Caco-2 (cell line): ENCODE results near the gene TWIST2. TPM values are rescaled to one million over a fixed set of nuclear protein-coding genes. Genes with fewer than 3 reads are reported as not detected.

Experiments used
- BruUV-seq: library from RNA; stranded (reverse); fragments of 400-500 nt; replicated peaks from 2 replicates; lab custom pipeline; 2021; lab: Mats Ljungman, UMichigan
- CTCF ChIA-PET: fragments of 300-600 bp; sonication (Branson Sonifier 250); formaldehyde crosslinking; loops from one replicate; lab custom pipeline; 2022; ENCODE audit warnings: antibody characterized with exemption; lab: Charles Lee
- POLR2A ChIA-PET: fragments of 300-600 bp; sonication (Branson Sonifier 250); formaldehyde crosslinking; loops from one replicate; lab custom pipeline; 2022; ENCODE audit warnings: antibody characterized with exemption; lab: Charles Lee
- DNase-seq, 2 experiments: peaks; one replicate each; pipeline versions ENCODE4 v3.0.0 to v3.0.0-alpha.2; 2020 to 2022
- H3K27me3 ChIP-seq: replicated peaks from 2 replicates; pipeline ENCODE4 v1.6.0; 2011; ENCODE audit warnings: low read length; ENCODE audit not compliant: control insufficient read depth, insufficient read depth
- H3K36me3 ChIP-seq: 2 replicates; pipeline ENCODE4 v1.5.1; 2011; ENCODE audit warnings: low read length; ENCODE audit not compliant: control insufficient read depth, insufficient read depth
- H3K4me1 ChIP-seq: fragments of 250-450 bp; sonication (Bioruptor Pico); 2 replicates; pipeline ENCODE4 v1.5.1; 2020; ENCODE audit warnings: mild to moderate bottlenecking
- H3K4me3 ChIP-seq: 2 replicates; pipeline ENCODE4 v1.5.1; 2011; ENCODE audit warnings: low read depth, mild to moderate bottlenecking, control low read depth, low read length
- H3K9me3 ChIP-seq: fragments of 250-450 bp; sonication (Bioruptor Pico); 2 replicates; pipeline ENCODE4 v1.5.1; 2020; ENCODE audit warnings: mild to moderate bottlenecking, moderate library complexity
- H3K27ac Mint-ChIP-seq: one replicate; pipeline ENCODE4 v1.8.0; 2022; ENCODE audit warnings: mixed read lengths; ENCODE audit not compliant: unreplicated experiment
- H3K27me3 Mint-ChIP-seq: one replicate; pipeline ENCODE4 v1.8.0; 2022; ENCODE audit warnings: mixed read lengths; ENCODE audit not compliant: insufficient read depth, unreplicated experiment
- H3K36me3 Mint-ChIP-seq: one replicate; pipeline ENCODE4 v1.8.0; 2022; ENCODE audit warnings: mild to moderate bottlenecking, mixed read lengths; ENCODE audit not compliant: insufficient read depth, unreplicated experiment
- H3K4me1 Mint-ChIP-seq: one replicate; pipeline ENCODE4 v1.8.0; 2022; ENCODE audit warnings: low read depth, mixed read lengths; ENCODE audit not compliant: unreplicated experiment
- H3K4me3 Mint-ChIP-seq: one replicate; pipeline ENCODE4 v1.8.0; 2022; ENCODE audit warnings: mild to moderate bottlenecking, moderate library complexity, mixed read lengths; ENCODE audit not compliant: unreplicated experiment
- H3K9me3 Mint-ChIP-seq: one replicate; pipeline ENCODE4 v1.8.0; 2022; ENCODE audit warnings: mixed read lengths; ENCODE audit not compliant: unreplicated experiment
- intact Hi-C: fragments of 100-400 bp; cut with micrococcal nuclease; formaldehyde crosslinking; loops from one replicate; pipeline ENCODE4 v1.10.0; 2022; ENCODE audit not compliant: unreplicated experiment
- total RNA-seq: library from RNA; stranded (reverse); gene quantifications from 2 replicates; pipeline ENCODE4 v1.2.3, GENCODE V29; 2022
- TF ChIP-seq, protein P1 (sequence below), 2 experiments: fragments of 200-600 bp in 1 of 2; IDR thresholded peaks; 1 replicate in 1 of 2; 2 replicates in 1 of 2; pipeline versions ENCODE4 v1.5.1 to v1.8.0; 2011 to 2022; ENCODE audit warnings: antibody characterized with exemption in 1 of 2, control low read depth in 1 of 2, inconsistent platforms in 1 of 2, low read depth in 1 of 2, low read length in 1 of 2, mild to moderate bottlenecking in 1 of 2, moderate library complexity in 1 of 2; ENCODE audit not compliant: insufficient read depth in 1 of 2, severe bottlenecking in 1 of 2, unreplicated experiment in 1 of 2

The TWIST2 gene
- total RNA-seq, 1 experiment from 2014 or later = not detected

DNA sequence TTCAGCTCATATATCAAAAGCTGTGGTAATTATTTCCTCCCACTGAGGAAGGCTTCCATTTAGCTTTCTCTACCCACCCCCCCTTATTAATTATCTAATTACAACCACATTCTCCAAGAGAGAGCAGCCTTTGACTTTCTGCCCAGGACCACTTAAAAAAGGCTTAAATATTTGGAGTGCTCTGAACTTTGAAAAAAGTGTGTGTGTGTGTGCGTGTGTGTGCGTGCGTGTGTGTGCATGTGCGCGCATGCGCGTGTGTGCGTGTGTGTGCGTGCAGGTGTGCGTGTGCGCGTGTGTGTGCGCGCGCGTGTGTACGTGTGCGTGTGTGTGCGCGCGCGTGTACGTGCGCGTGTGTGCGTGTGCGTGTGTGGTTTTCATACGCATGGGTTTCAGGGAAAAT, 57.8 kb downstream of the TWIST2 start:
- Mint-ChIP-seq H3K27me3 (no peaks in the 10 kb centered on the region), H3K4me1 (no peaks in the 10 kb centered on the region), H3K9me3 (peaks cover 6% of the 10 kb centered on the region), H3K36me3 (no peaks in the 10 kb centered on the region), H3K27ac (no peak overlapping the region), H3K4me3 (no peak overlapping the region)
- H3K4me3 ChIP-seq = no peak overlapping the region
- intact Hi-C loops = no loop called here
- POLR2A ChIA-PET = no interaction called here
- BruUV-seq = no TSS peak
- no peaks in the 10 kb centered on the region for H3K9me3 ChIP-seq
- H3K36me3 ChIP-seq = no peaks in the 10 kb centered on the region
- DNase-seq = no peak
- H3K4me1 ChIP-seq = no peaks in the 10 kb centered on the region
- TF ChIP-seq, protein P1, sequence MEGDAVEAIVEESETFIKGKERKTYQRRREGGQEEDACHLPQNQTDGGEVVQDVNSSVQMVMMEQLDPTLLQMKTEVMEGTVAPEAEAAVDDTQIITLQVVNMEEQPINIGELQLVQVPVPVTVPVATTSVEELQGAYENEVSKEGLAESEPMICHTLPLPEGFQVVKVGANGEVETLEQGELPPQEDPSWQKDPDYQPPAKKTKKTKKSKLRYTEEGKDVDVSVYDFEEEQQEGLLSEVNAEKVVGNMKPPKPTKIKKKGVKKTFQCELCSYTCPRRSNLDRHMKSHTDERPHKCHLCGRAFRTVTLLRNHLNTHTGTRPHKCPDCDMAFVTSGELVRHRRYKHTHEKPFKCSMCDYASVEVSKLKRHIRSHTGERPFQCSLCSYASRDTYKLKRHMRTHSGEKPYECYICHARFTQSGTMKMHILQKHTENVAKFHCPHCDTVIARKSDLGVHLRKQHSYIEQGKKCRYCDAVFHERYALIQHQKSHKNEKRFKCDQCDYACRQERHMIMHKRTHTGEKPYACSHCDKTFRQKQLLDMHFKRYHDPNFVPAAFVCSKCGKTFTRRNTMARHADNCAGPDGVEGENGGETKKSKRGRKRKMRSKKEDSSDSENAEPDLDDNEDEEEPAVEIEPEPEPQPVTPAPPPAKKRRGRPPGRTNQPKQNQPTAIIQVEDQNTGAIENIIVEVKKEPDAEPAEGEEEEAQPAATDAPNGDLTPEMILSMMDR (IDR thresholded peaks at IDR 0.05; ENCODE audit: insufficient read depth in 1 of 2, low read depth in 1 of 2, low read length in 1 of 2, severe bottlenecking in 1 of 2, unreplicated experiment in 1 of 2) = no peak
- CTCF ChIA-PET = no interaction called here
- H3K27me3 ChIP-seq = no peaks in the 10 kb centered on the region

DNA sequence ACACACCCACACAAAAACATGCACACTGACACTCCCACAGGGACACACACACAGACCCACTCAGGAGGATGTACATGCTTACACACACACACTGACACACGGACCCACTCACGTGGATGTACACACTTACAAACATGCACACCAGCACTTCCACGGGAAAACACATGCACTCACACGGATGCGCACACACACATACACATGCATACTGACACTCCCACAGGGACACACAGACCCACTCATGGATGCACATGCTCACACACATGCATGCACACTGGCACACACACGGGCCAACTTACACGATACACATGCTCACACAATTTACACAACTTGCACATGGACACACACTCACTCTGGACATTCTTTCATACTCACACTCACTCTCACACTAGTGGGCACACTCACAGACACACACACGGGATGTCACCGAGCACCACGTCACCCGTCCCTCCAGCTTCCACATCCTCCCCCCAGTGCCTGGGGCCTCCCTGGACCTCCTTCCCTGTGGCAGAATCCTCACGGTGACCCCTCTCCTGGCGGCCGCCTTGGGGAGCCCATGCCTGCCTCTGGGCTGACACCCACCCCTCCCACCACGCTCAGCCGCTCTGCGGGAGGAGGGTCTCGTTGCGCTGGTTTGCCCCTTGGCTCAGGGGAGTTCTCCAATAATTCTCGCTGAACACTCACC, 58.5 kb downstream of the TWIST2 start:
- DNase-seq = no peak
- no peaks in the 10 kb centered on the region for H3K27me3 Mint-ChIP-seq
- H3K4me3 ChIP-seq = no peak overlapping the region
- no peak overlapping the region for H3K4me3 Mint-ChIP-seq
- no peak overlapping the region for H3K27ac Mint-ChIP-seq
- H3K4me1 ChIP-seq = no peaks in the 10 kb centered on the region
- H3K36me3 Mint-ChIP-seq = no peaks in the 10 kb centered on the region
- H3K9me3 Mint-ChIP-seq = peaks cover 6% of the 10 kb centered on the region
- no TSS peak for BruUV-seq
- no peaks in the 10 kb centered on the region for H3K4me1 Mint-ChIP-seq
- POLR2A ChIA-PET = no interaction called here
- CTCF ChIA-PET = no interaction called here
- intact Hi-C loops = no loop called here
- no peaks in the 10 kb centered on the region for H3K9me3 ChIP-seq
- no peaks in the 10 kb centered on the region for H3K27me3 ChIP-seq
- TF ChIP-seq, protein P1 (IDR thresholded peaks at IDR 0.05; ENCODE audit: insufficient read depth in 1 of 2, low read depth in 1 of 2, low read length in 1 of 2, severe bottlenecking in 1 of 2, unreplicated experiment in 1 of 2) = no peak
- H3K36me3 ChIP-seq = no peaks in the 10 kb centered on the region

DNA sequence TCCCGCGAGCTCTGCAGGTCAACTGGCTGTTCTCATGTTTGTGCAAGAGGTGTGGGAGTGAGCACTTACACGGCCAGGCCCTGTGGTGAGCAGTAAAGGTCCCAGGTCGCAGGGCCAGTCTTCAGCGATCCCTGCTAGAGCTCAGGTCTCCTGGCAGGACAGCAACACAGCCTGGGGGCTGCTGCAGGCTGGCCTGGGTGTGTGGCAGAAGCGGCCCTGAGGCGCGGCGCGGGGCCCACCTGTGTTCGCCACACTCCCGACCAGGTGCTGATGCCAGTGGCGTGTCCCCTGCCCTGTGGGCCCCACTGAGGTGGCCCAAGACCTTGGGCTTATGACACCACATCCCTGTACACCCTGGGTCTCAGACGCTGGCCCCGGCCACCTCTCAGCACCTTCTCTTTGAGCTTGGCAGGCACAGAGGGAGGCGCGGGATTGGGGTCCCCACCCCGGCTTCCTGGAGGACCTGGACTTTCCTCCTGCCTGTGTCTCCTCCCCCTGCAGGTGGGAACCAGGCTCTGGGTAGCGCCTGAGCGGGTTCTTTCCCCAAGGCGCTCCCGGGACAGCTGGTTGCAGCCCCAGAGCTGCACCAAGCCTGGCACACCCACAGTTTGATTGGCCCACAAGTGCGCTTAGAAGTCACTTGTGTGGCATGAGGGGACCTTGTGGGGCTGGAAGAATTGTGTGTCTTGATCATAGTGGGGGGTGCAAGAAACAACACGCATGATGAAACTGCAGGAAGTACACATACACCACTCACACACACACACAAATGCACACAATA, 59.2 kb downstream of the TWIST2 start:
- no TSS peak for BruUV-seq
- CTCF ChIA-PET = no interaction called here
- H3K4me3 Mint-ChIP-seq = no peak overlapping the region

More for the DNA sequence above, 59.2 kb downstream of the TWIST2 start:
- POLR2A ChIA-PET = no interaction called here
- H3K36me3 ChIP-seq = no peaks in the 10 kb centered on the region
- Mint-ChIP-seq H3K36me3 (no peaks in the 10 kb centered on the region), H3K27me3 (no peaks in the 10 kb centered on the region), H3K9me3 (peaks cover 6% of the 10 kb centered on the region), H3K27ac (no peak overlapping the region), H3K4me1 (no peaks in the 10 kb centered on the region)
- H3K4me1 ChIP-seq = no peaks in the 10 kb centered on the region
- TF ChIP-seq, protein P1 (IDR thresholded peaks at IDR 0.05; ENCODE audit: insufficient read depth in 1 of 2, low read depth in 1 of 2, low read length in 1 of 2, severe bottlenecking in 1 of 2, unreplicated experiment in 1 of 2) = no peak
- DNase-seq = no peak
- no peaks in the 10 kb centered on the region for H3K9me3 ChIP-seq
- intact Hi-C loops = no loop called here
- H3K27me3 ChIP-seq = no peaks in the 10 kb centered on the region
- no peak overlapping the region for H3K4me3 ChIP-seq
